Stimulated activated CD8-positive, alpha-beta memory T cell treated with anti-CD3 and anti-CD28 coated beads, Interleukin-7, amount 100 ng/mL, for 1 hour (primary cell): ENCODE results near the gene CEACAM16.

Experiments
- DNase-seq, 2 donors: peaks; one replicate each; pipeline ENCODE4 v3.0.0-alpha.2; 2020; ENCODE audit warnings: low read depth in 2 of 2

The CEACAM16 gene

GRCh38 chr19:44759083-44759804 lies 60.3 kb downstream of the CEACAM16 start:
- no peak for DNase-seq
